Glutamatergic neuron (in vitro differentiated cells): ENCODE measurements around the gene PSMB10. TPM values are rescaled to one million over a fixed set of nuclear protein-coding genes. Genes with fewer than 3 reads are reported as not detected.

Experiments
- DNase-seq: peaks from one replicate; pipeline ENCODE4 v3.0.0; 2022
- H3K27ac Mint-ChIP-seq: one replicate; pipeline ENCODE4 v1.8.0; 2020; ENCODE audit warnings: mild to moderate bottlenecking, mixed read lengths, inconsistent platforms; ENCODE audit not compliant: unreplicated experiment
- H3K27me3 Mint-ChIP-seq: one replicate; pipeline ENCODE4 v1.8.0; 2020; ENCODE audit warnings: mild to moderate bottlenecking, moderate library complexity, mixed read lengths, inconsistent platforms; ENCODE audit not compliant: unreplicated experiment
- H3K36me3 Mint-ChIP-seq: one replicate; pipeline ENCODE4 v1.8.0; 2020; ENCODE audit warnings: mild to moderate bottlenecking, mixed read lengths, inconsistent platforms; ENCODE audit not compliant: unreplicated experiment
- H3K4me1 Mint-ChIP-seq: one replicate; pipeline ENCODE4 v1.8.0; 2020; ENCODE audit warnings: mild to moderate bottlenecking, low read depth, mixed read lengths, inconsistent platforms; ENCODE audit not compliant: unreplicated experiment
- H3K4me3 Mint-ChIP-seq: one replicate; pipeline ENCODE4 v1.8.0; 2020; ENCODE audit warnings: mild to moderate bottlenecking, mixed read lengths, inconsistent platforms; ENCODE audit not compliant: unreplicated experiment
- H3K9me3 Mint-ChIP-seq: one replicate; pipeline ENCODE4 v1.8.0; 2020; ENCODE audit warnings: mild to moderate bottlenecking, moderate library complexity, mixed read lengths, inconsistent platforms; ENCODE audit not compliant: unreplicated experiment
- total RNA-seq: library from RNA; stranded (reverse); fragmentation: NEBNext Ultra II Directional; extraction: Animal tissue kit (Norgen Biotek cat#: 25700); gene quantifications from one replicate; pipeline ENCODE4 v1.2.1, GENCODE V29; 2021; ENCODE audit not compliant: unreplicated experiment
- TF ChIP-seq, protein P1 (sequence below): fragments of 200-600 bp; sonication (generic); IDR thresholded peaks from one replicate; pipeline ENCODE4 v1.5.0; 2021; ENCODE audit not compliant: partially characterized antibody, unreplicated experiment

The PSMB10 gene
- total RNA-seq, 1 donor from 2014 or later = 11.0 TPM

DNA sequence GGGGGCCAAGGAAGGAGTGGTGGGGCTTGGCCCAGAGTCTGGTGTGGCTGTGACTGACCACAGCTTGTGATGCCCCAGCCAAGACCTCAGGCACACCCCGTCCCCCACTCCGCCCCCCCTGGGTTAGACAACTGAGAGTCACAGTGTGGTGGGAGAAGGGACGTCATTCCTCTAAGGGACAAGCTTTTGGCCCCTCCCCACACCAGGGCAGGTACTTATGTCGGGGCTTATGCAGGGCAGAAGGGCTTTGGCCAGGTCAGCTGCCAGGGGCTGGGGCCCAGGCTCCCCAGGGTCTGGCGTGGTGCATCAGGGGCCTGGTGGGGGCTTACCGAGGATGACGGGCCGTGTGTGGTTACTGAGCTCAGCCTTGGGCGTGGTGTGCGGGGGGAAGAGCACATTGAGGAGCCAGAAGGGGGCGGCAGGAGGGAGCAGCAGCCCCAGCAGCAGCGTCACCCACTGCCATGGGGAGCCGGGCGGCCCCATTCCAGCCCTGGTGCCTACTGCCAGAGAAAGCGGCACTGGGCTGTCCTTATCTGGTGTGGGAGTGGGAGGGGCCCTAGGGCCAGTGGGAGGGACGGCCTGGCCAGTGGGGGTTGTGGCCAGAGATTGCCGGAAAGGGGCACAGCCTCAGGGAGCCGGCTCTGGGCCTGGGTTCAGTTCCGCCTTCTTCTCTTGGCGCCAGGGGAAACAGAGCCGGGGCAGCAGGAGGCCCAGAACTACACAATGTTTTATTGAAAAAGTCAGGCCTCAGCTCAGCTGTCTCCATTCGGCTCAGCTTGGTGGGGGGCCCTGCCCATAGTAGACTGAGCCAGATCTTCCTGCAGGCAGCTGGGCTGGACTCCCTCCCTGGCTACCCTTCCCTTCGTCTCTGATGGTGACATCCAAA, 7.2 kb upstream of the PSMB10 start, which contains the start of gene LCAT:
TSS of gene LCAT (minus strand) at position 502 of the 886 bp plus-strand sequence. CDS start at position 483, 19 bp downstream.
- no peak for DNase-seq
- Mint-ChIP-seq H3K4me1 (no peaks in the 10 kb centered on the region), H3K27ac (no peak within 1 kb of the TSS), H3K27me3 (peaks cover 6% of the 10 kb centered on the region), H3K4me3 (no peak within 1 kb of the TSS), H3K9me3 (no peaks in the 10 kb centered on the region), H3K36me3 (no peaks in the 10 kb centered on the region)
- TF ChIP-seq, protein P1, sequence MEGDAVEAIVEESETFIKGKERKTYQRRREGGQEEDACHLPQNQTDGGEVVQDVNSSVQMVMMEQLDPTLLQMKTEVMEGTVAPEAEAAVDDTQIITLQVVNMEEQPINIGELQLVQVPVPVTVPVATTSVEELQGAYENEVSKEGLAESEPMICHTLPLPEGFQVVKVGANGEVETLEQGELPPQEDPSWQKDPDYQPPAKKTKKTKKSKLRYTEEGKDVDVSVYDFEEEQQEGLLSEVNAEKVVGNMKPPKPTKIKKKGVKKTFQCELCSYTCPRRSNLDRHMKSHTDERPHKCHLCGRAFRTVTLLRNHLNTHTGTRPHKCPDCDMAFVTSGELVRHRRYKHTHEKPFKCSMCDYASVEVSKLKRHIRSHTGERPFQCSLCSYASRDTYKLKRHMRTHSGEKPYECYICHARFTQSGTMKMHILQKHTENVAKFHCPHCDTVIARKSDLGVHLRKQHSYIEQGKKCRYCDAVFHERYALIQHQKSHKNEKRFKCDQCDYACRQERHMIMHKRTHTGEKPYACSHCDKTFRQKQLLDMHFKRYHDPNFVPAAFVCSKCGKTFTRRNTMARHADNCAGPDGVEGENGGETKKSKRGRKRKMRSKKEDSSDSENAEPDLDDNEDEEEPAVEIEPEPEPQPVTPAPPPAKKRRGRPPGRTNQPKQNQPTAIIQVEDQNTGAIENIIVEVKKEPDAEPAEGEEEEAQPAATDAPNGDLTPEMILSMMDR = no peak

DNA sequence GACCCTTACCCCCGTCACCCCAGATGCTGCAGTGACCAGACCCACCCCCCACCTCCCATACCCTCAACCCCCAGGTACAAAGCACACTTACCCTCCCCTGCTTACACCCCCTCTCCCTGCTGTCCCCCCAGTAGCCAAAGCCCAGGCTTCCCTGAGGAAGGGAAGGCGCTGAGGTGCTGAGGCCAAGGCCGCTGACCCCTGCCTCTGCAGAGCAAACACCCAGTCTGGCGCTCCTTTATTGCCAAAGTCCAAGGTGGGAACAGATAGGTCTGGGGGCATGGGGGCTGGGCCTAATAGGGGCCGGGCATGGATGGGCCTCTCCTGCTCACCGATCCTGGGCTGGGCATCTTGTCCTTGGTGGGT, 6.6 kb upstream of the PSMB10 start:
- no peaks in the 10 kb centered on the region for H3K36me3 Mint-ChIP-seq
- H3K4me3 Mint-ChIP-seq = no peak overlapping the region
- H3K4me1 Mint-ChIP-seq = no peaks in the 10 kb centered on the region

DNA sequence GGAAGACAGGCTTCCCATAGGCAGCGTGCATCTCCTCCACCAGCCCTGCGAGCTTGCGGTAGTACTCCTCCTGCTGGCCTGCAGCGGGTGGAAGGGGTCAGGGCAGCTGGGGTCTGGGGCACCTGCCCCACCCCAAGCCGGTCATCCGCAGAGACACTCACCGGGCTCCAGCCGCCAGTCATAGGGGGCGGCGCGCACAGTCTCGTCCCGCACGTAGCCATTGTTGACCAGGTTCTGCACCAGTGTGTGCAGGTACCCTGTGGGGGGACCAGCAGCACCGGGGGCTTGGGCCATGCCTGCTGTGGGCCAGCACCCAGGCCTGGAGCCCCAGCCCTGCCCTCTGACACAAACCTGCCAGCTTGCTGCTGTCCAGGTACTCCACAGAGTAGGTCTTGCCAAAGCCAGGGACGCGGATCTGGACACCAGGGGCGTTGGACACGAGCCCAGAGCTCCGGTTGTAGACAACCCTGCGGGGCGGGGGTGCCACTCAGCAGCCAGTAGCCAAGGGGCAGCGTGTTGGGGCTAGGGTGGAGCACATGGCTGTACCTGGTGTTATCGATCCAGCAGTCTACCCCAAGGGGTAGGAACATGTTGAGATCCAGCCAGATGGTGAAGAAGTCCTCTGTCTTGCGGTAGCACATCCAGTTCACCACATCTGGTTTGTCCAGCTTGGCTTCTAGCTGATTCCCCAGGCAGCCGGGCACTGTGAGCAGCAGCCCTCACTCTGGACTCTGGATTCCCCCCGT, 6.0 kb upstream of the PSMB10 start:
- no peak overlapping the region for H3K4me3 Mint-ChIP-seq
- no peak overlapping the region for H3K27ac Mint-ChIP-seq
- H3K27me3 Mint-ChIP-seq = peaks cover 2% of the 10 kb centered on the region
- no peaks in the 10 kb centered on the region for H3K4me1 Mint-ChIP-seq
- DNase-seq = no peak
- TF ChIP-seq, protein P1 = no peak
- no peaks in the 10 kb centered on the region for H3K9me3 Mint-ChIP-seq
- no peaks in the 10 kb centered on the region for H3K36me3 Mint-ChIP-seq

More for the DNA sequence above, 6.6 kb upstream of the PSMB10 start:
- Mint-ChIP-seq H3K27me3 (peaks cover 5% of the 10 kb centered on the region), H3K27ac (no peak overlapping the region), H3K9me3 (no peaks in the 10 kb centered on the region)
- DNase-seq = no peak
- TF ChIP-seq, protein P1 = no peak

DNA sequence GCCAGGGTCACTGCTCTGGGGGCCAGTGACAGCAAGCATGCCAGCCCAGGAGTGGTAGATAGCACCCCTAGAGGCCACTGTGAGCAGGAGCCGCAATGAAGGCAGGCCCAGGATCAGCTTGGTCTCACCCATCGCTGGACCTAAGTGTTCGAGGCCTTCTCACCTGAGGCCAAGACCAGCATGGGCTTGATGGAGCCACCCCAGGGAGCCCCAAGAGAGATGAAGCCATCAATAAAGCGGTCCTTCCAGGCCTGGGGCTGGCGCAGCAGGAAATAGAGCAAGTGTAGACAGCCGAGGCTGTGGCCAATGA, 5.5 kb upstream of the PSMB10 start:
- H3K36me3 Mint-ChIP-seq = no peaks in the 10 kb centered on the region
- TF ChIP-seq, protein P1 = peak; percentile 67
- peak; percentile 67 for DNase-seq
- no peak overlapping the region for H3K4me3 Mint-ChIP-seq
- peaks cover 2% of the 10 kb centered on the region for H3K9me3 Mint-ChIP-seq
- no peak overlapping the region for H3K27ac Mint-ChIP-seq
- H3K27me3 Mint-ChIP-seq = peaks cover 2% of the 10 kb centered on the region
- H3K4me1 Mint-ChIP-seq = peaks cover under 1% of the 10 kb centered on the region
